Ovary (tissue), 9 donors: ENCODE measurements around the gene ACVR1. TPM values are rescaled to one million over a fixed set of nuclear protein-coding genes. Genes with fewer than 3 reads are reported as not detected.
"Not testable (repeated sequence)": the region's sequence is repeated elsewhere in the genome, so short reads cannot be mapped to it uniquely, and the experiment has no call there.

ENCODE experiments used
- DNase-seq, 5 donors: peaks; one replicate each; pipeline ENCODE4 v3.0.0-alpha.2; 2019 to 2020
- H3K27ac ChIP-seq, 2 donors: fragments of 200-600 bp; one replicate each; pipeline versions ENCODE4 v1.5.1 to v1.8.0; 2019 to 2022
- H3K27me3 ChIP-seq: fragments of 200-600 bp; one replicate; pipeline ENCODE4 v1.8.0; 2022
- H3K36me3 ChIP-seq: fragments of 200-600 bp; sonication (generic); one replicate; pipeline ENCODE4 v1.5.1; 2019
- H3K4me1 ChIP-seq: one replicate; pipeline ENCODE4 v1.8.1; 2013; ENCODE audit warnings: mild to moderate bottlenecking, moderate library complexity; ENCODE audit not compliant: insufficient read depth
- H3K4me3 ChIP-seq: fragments of 200-600 bp; sonication (generic); one replicate; pipeline ENCODE4 v1.5.1; 2017
- H3K9me3 ChIP-seq, 2 donors: fragments of 200-600 bp in 1 of 2; sonication (generic) in 1 of 2; one replicate each; pipeline versions ENCODE4 v1.5.1 to v1.8.1; 2013 to 2019; ENCODE audit warnings: mild to moderate bottlenecking in 1 of 2, moderate library complexity in 1 of 2
- EP300 ChIP-seq: sonication (generic); formaldehyde crosslinking; IDR thresholded peaks from one replicate; pipeline ENCODE4 v1.6.1; 2017; ENCODE audit warnings: antibody characterized with exemption
- POLR2A ChIP-seq: fragments of 450-650 bp; IDR thresholded peaks from one replicate; pipeline ENCODE4 v1.6.1; 2017; ENCODE audit warnings: antibody characterized with exemption, mild to moderate bottlenecking, moderate library complexity
- WGBS, 3 donors: extraction: QIAGEN DNeasy Blood & Tissue Kit in 1 of 3; methylation state at CpG; one replicate each; pipeline versions ENCODE4 v1.1.5 to v1.1.7; 2013 to 2017; 5-methylcytosine and 5-hydroxymethylcytosine counted together
- intact Hi-C, 4 donors: fragments of 100-400 bp; cut with DNase I; formaldehyde crosslinking; loops; one replicate each; pipeline versions ENCODE4 v1.11.0 to v1.15.1; 2022 to 2023
- polyA plus RNA-seq, 2 donors: library from polyadenylated mRNA; stranded (reverse); fragments of 200-250 nt in 1 of 2; fragments of 350-450 nt in 1 of 2; fragmentation: Illumina TruSeq in 1 of 2; extraction: RNeasy Lipid Tissue Mini Kit (QIAGEN cat#74804) in 1 of 2; gene quantifications; one replicate each; pipeline ENCODE4 v1.2.3, GENCODE V29; 2013 to 2014
- total RNA-seq, 7 donors: library from RNA; depleted of rRNA in 2 of 7; stranded (reverse); fragments of >200 nt in 2 of 7; fragmentation: NEBNext Ultra II Directional in 3 of 7; extraction: Animal tissue kit (Norgen Biotek cat#: 25700) in 3 of 7; gene quantifications; one replicate each; pipeline versions ENCODE4 v1.1.0 to v1.2.4, GENCODE V29; 2016 to 2023
- TF ChIP-seq, protein P1 (sequence below), 3 donors: fragments of 450-650 bp in 2 of 3; fragments of 200-600 bp in 1 of 3; IDR thresholded peaks; one replicate each; pipeline versions ENCODE4 v1.5.1 to v1.8.0; 2016 to 2022; ENCODE audit warnings: antibody characterized with exemption in 3 of 3, mild to moderate bottlenecking in 1 of 3
- donor health status: DM: no; HTN: no; CAD: no; lungs with moderate emphysema.
- donor health status: DM: no; HTN: no; CAD: no.
- donor health status: Bipolar disorder and iron deficiency.
- donor health status: DM: yes; HTN: yes; CAD: no.
- donor health status: DM: no; HTN: no; CAD: no.
- donor health status: DM: yes; HTN: yes; CAD: no.

The ACVR1 gene
- total and polyA plus RNA-seq, 9 donors = 23.4 to 51.2 (median 30.4) TPM

- H3K36me3 ChIP-seq = no peaks in the 10 kb centered on the region
- H3K4me1 ChIP-seq = no peaks in the 10 kb centered on the region
- no peaks in the 10 kb centered on the region for H3K27me3 ChIP-seq
- intact Hi-C loops = no loop called here
- no peak overlapping the region for H3K27ac ChIP-seq
- H3K4me3 ChIP-seq = no peak overlapping the region
- H3K9me3 ChIP-seq = no peaks in the 10 kb centered on the region
- no peak for DNase-seq
- TF ChIP-seq EP300 (no peak), POLR2A (no peak)
- TF ChIP-seq, protein P1, sequence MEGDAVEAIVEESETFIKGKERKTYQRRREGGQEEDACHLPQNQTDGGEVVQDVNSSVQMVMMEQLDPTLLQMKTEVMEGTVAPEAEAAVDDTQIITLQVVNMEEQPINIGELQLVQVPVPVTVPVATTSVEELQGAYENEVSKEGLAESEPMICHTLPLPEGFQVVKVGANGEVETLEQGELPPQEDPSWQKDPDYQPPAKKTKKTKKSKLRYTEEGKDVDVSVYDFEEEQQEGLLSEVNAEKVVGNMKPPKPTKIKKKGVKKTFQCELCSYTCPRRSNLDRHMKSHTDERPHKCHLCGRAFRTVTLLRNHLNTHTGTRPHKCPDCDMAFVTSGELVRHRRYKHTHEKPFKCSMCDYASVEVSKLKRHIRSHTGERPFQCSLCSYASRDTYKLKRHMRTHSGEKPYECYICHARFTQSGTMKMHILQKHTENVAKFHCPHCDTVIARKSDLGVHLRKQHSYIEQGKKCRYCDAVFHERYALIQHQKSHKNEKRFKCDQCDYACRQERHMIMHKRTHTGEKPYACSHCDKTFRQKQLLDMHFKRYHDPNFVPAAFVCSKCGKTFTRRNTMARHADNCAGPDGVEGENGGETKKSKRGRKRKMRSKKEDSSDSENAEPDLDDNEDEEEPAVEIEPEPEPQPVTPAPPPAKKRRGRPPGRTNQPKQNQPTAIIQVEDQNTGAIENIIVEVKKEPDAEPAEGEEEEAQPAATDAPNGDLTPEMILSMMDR (IDR thresholded peaks at IDR 0.05) = no peak
- 96 to 98% (median 97%) methylated on average over 2 of the region's 2 CpGs for WGBS, 3 donors
Measured at GRCh38 chr2:157758586-157758985, 117.5 kb downstream of the ACVR1 start.

DNA sequence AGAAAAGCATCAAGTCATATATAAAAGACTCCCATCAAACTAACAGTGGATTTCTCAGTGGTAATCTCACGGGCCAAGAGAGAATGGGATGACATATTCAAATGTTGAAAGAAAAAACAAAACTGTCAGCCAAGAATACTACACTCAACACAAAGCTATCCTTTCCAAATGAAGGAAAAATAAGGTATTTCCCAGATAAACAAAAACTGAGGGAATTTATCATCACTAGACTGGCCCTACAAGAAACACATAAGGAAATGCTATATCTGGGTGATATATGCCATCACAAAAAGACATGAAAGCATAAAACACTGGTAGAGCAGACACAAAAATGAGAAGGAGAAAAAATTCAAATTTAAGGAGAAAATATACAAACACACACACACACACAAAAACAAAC, 118.6 kb downstream of the ACVR1 start:
- DNase-seq = no peak
- H3K9me3 ChIP-seq = no peaks in the 10 kb centered on the region
- intact Hi-C loops = no loop called here
- H3K4me1 ChIP-seq = no peaks in the 10 kb centered on the region
- TF ChIP-seq, protein P1 (IDR thresholded peaks at IDR 0.05) = no peak
- TF ChIP-seq EP300 = no peak
- no peak for TF ChIP-seq POLR2A
- no peak overlapping the region for H3K27ac ChIP-seq
- H3K27me3 ChIP-seq = no peaks in the 10 kb centered on the region
- no peak overlapping the region for H3K4me3 ChIP-seq
- 86 to 93% (median 90%) methylated on average over 1 of the region's 1 CpG for WGBS, 3 donors
- H3K36me3 ChIP-seq = no peaks in the 10 kb centered on the region

- H3K27ac ChIP-seq, H3K27me3 ChIP-seq, intact Hi-C loops, H3K9me3 ChIP-seq, H3K4me3 ChIP-seq, DNase-seq, H3K4me1 ChIP-seq, H3K36me3 ChIP-seq: not testable (repeated sequence)
- WGBS, 3 donors = 97 to 99% (median 98%) methylated on average over 5 of the region's 5 CpGs
Measured at GRCh38 chr2:157756447-157756846, 119.7 kb downstream of the ACVR1 start.

DNA sequence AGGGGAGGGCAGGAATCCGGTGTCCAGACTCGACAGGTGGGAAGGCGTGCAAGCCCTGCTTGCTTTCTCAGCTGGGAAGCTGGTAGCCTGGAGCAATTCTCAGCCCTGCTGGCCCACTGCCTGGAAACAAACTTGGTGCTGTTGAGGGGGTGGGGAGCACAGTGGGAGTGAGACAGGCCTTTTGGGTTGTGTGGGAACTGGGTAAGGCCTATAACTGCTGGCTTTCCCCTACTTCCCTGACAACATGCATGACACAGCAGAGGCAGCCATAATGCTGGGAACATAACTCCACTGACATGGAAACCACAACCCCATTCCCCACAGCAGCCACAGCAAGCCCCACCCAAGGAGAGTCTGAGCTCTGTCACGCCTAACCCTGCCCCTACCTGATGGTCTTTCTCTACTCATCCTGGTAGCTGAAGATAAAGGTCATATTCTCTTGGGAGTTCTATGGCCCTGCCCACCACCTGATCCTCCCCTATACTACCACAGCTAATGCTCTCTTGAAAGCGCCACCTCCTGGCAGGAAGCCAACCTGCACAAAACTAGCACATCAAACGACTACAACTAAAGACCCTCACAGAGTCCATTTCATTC, 124.6 kb downstream of the ACVR1 start:
- Histone ChIP-seq H3K4me3 (no peak overlapping the region), H3K36me3 (no peaks in the 10 kb centered on the region), H3K9me3 (no peaks in the 10 kb centered on the region), H3K4me1 (no peaks in the 10 kb centered on the region), H3K27ac (no peak overlapping the region), H3K27me3 (no peaks in the 10 kb centered on the region)
- TF ChIP-seq POLR2A (no peak), EP300 (no peak)
- TF ChIP-seq, protein P1 (IDR thresholded peaks at IDR 0.05) = no peak
- WGBS, 3 donors = 85 to 92% (median 88%) methylated on average over 6 of the region's 6 CpGs
- no peak for DNase-seq
- intact Hi-C loops = no loop called here

- 96 to 99% (median 97%) methylated on average over 4 to 6 of the region's 6 CpGs for WGBS, 3 donors
- H3K9me3 ChIP-seq = no peaks in the 10 kb centered on the region
- H3K36me3 ChIP-seq = no peaks in the 10 kb centered on the region
- no peak overlapping the region for H3K4me3 ChIP-seq
- H3K27me3 ChIP-seq = no peaks in the 10 kb centered on the region
- no peaks in the 10 kb centered on the region for H3K4me1 ChIP-seq
- H3K27ac ChIP-seq = no peak overlapping the region
- no peak for DNase-seq
- TF ChIP-seq EP300 (no peak), POLR2A (no peak)
- TF ChIP-seq, protein P1 (IDR thresholded peaks at IDR 0.05) = no peak
- intact Hi-C loops = no loop called here
Measured at GRCh38 chr2:157749684-157750083, 126.4 kb downstream of the ACVR1 start.
